Epithelial cell of prostate (primary cell): ENCODE results near the gene PTPRCAP.
A peak's percentile ranks its signal among the peaks of the same experiment; 100 is the strongest.

ENCODE experiments used
- DNase-seq: peaks from one replicate; pipeline ENCODE4 v3.0.0-alpha.2; 2011; ENCODE audit warnings: low read depth, low spot score
- H3K27ac ChIP-seq: fragments of 450-650 bp; 2 replicates; pipeline ENCODE4 v1.5.1; 2017; ENCODE audit warnings: mild to moderate bottlenecking

PTPRCAP gene

DNA sequence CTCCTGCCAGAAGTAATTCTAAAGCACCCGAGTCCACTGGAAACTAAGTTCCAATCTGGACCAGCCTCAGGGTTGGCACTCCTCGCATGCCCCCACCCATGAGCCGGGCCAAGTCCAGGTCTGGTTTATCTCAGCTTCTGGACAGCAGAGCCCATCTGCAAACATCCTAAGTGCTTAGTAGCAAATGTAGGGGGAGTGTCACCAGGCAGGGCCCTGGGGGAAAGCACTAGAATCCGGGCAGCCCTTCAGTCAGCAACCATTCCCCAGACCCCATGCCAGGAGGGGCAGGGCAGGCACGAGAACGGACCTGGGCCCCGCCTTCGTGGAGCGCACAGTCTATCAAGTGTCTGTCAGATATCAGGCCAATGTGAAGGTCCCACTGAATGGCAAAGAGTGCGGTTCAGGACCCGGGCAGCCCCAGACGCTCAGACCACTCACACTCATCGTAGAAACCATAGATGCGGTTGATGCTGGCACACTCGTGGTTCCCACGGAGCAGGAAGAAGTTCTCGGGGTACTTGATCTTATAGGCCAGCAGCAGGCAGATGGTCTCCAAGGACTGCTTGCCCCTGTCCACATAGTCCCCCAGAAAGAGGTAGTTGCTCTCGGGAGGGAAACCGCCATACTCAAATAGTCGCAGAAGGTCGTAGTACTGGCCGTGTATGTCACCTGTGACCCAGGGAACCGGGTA, 37.1 kb downstream of the PTPRCAP start:
- peak overlapping the region; percentile 88 for H3K27ac ChIP-seq
- no peak for DNase-seq

DNA sequence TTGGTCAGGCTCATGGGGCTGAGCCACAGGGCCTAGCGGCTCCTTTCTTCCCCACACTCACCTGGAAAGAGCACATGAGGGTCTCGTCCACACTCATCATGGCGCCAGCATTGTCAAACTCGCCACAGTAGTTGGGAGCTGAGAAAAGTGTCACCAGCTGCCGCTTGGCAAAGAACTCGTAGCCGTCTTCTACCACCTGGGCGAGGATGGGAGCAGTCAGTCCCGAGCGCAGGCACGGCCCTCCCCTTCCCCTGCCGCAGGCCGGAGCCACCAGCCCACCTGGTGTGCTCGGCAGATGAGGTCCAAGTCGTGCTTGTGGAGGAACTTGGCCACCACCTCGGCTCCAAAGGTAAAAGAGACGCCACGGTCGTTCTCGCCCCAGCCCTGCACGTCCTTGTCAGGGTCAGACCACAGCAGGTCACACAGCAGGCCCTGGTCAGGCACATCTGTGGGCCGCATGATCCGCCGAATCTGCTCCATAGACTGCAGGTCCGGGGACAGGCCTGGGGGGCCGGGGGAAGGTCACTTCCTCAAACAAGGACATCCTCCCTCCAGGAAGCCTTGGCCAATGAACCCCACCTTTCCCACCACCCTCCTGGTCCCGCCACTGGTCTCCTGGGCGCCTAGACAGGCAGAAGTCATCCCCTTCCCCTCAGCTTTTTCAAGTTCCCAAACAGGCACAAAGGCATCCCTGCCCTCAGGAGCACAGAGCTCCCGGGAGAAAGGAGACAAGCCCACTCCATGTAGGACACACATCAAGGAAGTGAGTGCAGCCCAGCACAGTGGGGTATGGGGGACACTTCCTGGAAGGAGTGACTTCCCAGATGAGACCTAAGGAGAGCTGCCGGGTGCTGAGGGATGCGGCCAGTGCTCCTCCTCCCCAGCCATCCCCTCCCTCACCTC, 38.6 kb downstream of the PTPRCAP start:
- DNase-seq: no peak
- H3K27ac ChIP-seq: no peak overlapping the region

DNA sequence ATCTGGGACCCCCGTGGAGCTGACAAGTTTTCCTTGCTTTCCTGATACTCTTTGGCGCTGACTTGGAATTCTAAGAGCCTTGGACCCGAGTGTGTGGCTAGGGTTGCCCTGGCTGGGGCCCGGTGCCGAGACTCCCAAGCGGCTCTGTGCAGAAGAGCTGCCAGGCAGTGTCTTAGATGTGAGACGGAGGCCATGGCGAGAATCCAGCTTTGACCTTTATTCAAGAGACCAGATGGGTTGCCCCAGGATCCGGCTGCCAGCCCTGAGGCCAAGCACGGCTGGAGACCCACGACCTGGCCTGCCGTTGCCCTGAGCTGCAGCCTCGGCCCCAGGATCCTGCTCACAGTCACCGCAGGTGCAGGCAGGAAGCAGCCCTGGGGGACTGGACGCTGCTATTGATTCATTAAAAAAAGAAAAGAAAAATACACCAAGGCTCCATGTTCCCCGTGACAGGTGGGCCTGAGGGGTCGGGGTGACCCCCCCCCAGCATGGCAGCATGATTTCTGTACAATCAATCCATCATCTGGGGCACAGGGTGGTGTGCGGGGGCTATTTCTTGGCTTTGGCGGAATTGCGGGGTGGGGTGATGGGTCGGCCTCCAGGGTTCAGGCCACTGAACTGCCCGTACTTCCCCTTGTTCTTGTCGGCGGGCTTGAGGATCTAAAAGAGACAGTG, 39.4 kb downstream of the PTPRCAP start:
- no peak for DNase-seq
- no peak overlapping the region for H3K27ac ChIP-seq

DNA sequence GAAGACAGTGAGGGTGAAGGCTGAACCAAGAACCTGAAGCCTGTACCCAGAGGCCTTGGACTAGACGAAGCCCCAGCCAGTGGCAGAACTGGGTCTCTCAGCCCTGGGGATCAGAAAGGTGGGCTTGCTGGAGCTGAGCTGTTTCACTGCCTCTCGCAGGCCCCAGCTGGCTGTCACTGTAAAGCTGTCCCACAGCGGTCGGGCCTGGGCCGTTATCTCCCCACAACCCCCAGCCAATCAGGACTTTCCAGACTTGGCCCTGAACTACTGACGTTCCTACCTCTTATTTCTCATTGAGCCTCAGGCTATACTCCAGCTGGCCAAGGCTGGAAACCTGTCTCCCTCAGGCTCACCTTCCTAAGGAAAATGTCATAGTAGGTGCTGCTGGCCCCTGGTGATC, 39.9 kb downstream of the PTPRCAP start:
- H3K27ac ChIP-seq: no peak overlapping the region
- no peak for DNase-seq

DNA sequence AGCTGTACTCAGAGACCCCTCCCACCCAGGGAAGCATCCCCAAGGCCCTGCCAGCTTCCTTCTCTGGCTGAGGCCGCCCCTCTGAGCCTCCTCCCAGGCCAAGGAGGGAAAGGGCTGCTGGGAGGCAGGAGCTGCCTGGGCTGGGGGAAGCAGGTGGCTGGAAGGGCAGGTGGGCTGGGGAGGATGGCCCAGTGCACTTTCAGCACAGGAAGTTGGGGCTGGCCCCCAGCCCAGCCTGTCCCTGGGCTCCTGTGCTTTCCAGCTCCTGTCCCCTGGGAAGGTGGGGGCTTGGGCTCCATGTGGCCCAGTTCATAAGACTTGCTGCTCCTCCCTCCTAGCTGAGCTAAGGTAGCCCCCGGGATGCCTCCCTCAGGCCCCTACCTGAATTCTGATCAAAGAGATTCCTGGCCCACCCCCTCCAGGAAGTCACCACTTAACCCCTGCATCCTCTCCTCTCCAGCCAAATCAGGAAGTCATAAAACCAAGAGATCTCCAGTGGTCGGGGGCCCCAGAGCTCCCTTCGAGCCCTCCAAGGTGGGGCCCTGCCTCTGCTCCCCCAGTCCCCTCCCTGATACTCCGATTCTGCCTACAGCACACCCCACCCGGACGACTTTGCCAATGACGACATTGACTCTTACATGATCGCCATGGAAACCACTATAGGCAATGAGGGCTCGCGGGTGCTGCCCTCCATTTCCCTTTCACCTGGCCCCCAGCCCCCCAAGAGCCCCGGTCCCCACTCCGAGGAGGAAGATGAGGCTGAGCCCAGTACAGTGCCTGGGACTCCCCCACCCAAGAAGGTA, 40.7 kb downstream of the PTPRCAP start:
- H3K27ac ChIP-seq: no peak overlapping the region

DNA sequence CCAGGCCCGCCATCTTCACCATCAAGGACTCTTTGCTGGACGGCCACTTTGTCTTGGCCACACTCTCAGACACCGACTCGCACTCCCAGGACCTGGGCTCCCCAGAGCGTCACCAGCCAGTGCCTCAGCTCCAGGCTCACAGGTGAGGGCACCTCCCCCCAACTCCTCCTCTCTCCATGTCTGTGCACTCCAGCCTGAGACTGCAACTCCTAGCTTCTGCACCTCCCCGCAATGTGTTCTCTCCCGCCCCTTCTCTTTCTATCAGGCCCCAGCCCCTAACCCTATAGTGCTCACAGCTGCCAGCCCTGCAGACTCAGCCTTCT, 41.3 kb downstream of the PTPRCAP start:
- no peak for DNase-seq
- no peak overlapping the region for H3K27ac ChIP-seq

More for the DNA sequence above, 40.7 kb downstream of the PTPRCAP start:
- DNase-seq: no peak

DNA sequence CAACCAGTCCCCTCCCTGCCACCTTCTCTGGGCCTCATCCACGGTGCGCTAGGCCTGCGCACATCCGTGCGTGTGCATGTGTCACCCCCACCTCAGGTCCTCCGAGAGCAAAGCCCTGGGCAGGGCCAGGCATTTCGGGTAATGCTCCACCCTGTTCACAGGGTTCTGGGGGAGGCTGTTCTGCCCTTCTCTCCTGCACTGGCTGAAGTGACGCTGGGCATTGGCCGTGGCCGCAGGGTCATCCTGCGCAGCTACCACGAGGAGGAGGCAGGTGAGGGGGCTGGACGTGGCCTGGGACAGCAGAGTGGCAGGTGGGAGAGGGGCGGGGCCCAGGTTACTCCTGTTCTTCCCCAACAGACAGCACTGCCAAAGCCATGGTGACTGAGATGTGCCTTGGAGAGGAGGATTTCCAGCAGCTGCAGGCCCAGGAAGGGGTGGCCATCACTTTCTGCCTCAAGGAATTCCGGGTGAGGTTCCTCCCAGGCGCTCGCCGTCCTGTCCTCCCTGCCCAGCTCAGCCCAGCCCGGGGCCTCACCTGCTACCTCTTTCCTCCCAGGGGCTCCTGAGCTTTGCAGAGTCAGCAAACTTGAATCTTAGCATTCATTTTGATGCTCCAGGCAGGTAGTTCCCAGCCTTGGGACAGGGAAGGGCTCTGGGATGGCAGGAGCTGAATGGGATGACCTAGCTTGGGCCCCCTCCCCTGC, 41.8 kb downstream of the PTPRCAP start:
- H3K27ac ChIP-seq: no peak overlapping the region
- DNase-seq: no peak

DNA sequence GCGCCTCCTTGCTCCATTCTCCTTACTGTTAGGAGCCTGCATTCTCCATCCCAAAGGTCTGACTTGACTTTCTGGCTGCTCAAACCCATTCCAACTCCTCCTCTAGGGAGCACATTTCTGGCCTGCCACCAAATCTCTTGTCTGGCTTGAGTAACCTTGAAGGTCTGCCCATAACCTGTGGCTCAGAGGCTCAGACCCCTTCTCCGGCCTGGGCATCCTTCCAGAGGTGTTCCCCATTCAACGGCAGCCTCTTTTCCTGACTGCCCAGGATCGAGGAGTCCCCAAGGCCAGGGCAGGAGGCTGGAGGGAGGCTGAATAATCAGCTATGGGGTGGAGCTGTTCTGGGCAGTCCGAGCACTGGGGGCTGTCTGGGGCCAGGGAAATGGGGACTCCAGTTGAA, 43.5 kb downstream of the PTPRCAP start:
- DNase-seq: no peak
- no peak overlapping the region for H3K27ac ChIP-seq

DNA sequence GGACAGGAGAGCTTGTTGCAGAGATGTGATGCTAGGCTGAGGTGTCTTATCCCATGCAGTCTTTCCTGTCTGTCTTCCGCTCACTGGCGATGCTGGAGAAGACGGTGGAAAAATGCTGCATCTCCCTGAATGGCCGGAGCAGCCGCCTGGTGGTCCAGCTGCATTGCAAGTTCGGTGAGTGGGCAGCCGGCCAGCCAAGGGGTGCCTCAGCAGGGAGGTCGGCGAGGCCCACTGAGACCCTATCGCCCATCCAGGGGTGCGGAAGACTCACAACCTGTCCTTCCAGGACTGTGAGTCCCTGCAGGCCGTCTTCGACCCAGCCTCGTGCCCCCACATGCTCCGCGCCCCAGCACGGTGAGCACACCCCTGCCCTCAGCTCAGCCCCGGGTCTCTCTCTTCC, 44.0 kb downstream of the PTPRCAP start:
- no peak overlapping the region for H3K27ac ChIP-seq
- DNase-seq: no peak

DNA sequence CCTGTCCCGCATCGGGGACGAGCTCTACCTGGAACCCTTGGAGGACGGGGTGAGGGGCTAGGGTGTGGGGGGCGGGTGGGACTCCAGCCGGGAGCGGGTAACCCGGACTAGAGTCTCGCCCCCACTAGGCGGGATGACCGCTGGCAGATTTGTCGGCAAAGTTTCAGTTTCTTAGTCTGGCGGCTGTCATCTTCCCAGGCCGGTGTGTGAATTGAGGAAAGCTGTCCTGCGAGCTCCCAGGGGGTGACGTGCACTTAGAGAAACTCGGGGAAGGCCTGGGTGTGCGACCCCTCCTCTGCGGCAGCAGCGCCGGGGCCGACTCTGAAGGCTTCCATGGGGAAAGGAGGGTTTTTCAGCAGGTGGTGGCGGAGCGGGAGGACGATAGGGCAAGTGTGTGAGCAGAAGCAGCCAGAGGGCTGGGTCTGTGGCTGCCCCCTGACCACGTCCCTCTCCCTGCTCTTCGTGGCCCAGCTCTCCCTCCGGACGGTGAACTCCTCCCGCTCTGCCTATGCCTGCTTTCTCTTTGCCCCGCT, 45.2 kb downstream of the PTPRCAP start:
- no peak for DNase-seq
- H3K27ac ChIP-seq: no peak overlapping the region

DNA sequence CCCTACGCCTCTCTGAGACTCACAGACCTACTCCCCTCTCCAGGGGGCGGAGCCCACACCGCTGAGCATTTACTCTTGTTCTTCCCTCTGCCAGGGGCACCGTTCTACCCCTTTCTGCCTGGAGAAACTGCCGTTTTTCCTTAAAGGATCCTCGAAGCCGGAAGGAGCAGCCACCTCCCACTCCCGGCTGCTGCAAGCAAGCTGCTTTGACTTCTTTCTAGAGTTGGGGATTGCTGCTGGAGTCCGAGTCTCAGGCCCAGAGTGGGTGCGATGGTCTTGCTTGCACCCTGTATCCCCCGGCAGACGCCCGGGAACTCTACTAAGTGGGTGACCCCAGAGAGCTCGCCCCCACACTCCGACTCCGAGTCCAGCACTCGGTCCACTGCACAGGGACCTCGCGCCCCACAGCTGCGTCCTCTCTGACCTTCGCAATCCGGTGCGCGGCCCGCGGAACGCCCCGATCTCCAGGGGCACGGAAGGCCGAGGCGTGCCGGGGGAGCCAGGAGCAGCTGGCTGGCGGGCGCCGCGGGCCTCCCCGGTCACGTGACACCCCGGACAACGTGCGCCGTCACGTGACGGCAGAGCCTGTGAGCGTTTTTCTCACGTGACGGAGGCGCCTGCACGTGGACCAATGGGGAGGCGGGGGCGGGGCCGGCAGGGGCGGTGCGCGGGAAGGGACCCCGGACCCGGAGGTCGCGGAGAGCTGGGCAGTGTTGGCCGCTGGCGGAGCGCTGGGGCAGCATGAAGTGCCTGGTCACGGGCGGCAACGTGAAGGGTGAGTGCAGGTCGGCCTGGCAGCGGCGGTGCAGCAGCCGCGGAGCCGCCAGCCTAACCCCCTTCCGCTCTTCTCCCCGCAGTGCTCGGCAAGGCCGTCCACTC, 45.9 kb downstream of the PTPRCAP start, which contains the start of gene RAD9A:
RAD9A (plus strand) TSS at position 683 of the 879 bp plus-strand sequence; CDS start at position 742, 59 bp downstream.
- peak within 1 kb of the TSS; percentile 35 for H3K27ac ChIP-seq
- DNase-seq: no peak

DNA sequence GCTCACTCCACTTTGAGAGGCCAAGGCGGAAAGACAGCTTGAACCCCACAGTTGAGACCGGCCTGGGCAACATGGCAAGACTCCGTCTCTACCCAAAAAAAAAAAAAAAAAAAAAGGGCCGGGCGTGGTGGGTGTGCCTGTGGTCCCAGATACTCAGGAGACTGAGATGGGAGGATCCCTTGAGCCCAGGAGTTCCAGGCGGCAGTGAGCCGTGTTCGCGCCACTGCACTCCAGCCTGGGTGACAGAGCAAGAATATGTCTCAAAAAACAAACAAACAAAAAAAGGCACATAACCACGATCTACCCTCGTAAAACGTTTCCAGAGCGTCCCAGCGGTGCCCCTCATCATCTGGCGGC, 46.6 kb downstream of the PTPRCAP start:
- peak overlapping the region; percentile 35 for H3K27ac ChIP-seq
- DNase-seq: no peak

DNA sequence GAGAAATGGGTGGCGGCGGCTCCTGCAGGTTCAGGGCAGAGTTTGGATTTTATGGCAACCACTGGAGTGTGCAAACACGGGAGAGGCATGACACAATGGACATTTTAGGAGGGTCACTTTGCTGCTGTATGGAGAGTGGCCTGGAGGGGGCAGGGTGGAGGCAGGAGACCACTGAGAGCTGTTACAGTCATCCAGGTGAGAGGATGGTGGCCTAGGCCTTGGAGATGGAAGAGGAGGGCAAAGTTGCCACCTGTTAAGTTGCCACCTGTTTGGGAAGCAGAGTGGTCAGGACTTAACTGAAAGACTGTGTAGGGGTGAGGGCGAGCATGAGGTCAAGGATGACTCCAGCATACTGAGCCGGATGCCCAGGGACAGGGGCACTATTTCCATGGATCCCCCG, 48.0 kb downstream of the PTPRCAP start:
- no peak for DNase-seq

DNA sequence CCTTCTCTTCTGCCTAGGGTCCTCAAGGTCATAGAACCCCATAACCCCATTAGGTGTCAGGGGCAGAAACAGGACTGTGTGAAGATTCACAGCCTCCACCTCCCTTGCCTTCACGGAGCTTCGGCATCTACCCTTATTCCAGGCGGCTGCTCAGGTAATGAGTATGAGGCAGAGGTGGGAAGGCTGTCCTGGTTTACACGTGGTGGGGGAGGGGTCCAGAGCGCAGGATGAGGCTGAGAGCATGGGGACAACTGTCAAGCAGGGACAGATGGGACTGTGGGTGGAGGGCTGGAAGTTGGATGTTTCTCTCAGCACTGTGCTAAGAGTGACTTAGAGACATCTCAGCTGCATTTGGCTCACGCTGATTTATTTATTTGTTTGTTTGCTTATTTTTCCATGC, 50.0 kb downstream of the PTPRCAP start:
- no peak overlapping the region for H3K27ac ChIP-seq
- DNase-seq: no peak

More for the DNA sequence above, 48.0 kb downstream of the PTPRCAP start:
- no peak overlapping the region for H3K27ac ChIP-seq

DNA sequence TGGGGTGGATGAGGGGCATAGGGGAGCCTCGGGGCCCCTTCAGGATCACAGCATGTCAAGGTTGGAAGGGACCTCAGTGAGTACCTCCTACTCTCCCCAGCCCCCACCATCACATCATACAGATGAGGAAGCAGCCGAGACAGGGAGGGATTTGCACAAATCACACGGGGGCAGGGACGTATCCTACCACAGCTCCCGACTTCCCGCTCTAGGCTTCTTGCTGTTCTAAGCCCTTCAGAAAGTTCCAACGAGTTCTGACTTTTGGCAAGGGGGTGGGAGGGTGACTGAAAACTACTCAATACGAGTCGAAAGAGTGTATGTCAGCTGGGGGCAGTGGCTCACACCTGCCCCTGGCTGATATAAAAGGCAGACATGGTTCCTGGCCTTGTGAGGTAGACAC, 50.4 kb downstream of the PTPRCAP start:
- no peak overlapping the region for H3K27ac ChIP-seq
- DNase-seq: no peak
